HG03558 (cell line): ENCODE results near the gene NANOS3.
"Not testable (repeated sequence)": the region's sequence is repeated elsewhere in the genome, so short reads cannot be mapped to it uniquely, and the experiment has no call there.

ENCODE experiments used
- ATAC-seq: cut with Tn5 transposase; IDR thresholded peaks from one replicate; pipeline ENCODE4 v1.9.1; 2021; ENCODE audit warnings: moderate number of reproducible peaks; ENCODE audit not compliant: unreplicated experiment; ENCODE audit errors: extremely low read depth

Gene NANOS3

DNA sequence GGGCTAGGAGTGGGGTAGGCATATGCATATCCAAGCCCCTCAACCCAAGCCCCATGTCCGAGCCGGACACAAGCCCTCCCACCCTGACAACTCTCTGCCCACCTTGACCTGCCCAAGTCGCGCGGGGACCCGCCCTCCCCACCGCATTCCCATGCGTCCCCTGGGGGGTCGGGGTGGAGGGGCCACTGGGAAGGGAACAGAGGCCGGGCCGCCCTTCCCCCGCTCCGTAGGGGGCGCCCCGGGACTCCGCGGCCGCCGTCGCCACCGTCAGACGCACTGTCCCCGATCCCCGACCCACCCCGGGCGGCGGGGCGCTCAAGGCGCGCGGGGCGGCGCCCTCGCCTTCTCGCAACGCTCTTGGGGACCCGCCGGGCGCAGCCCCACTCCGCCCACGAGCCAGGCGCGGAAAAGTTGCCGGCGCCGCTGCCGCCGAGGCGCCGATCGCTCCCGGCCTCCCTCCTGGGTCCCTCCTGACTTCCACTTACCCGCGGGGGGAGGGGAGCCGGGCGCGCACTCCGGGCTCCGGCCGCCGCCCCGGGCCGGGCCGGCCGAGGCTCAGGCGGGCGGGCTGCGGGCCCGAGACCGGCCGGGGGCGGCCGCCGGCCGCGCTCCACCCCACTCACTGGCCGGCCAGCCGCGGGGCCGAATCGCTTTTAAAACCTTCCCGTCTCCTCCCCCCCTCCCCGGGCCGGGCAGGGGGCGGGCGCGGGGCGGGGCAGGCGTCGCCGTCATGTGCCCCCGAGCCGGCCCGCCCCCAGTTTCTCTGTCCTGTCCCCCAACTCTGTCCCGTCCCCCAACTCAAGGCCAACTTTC is 34.4 kb upstream of the NANOS3 start:
- ATAC-seq: no peak

DNA sequence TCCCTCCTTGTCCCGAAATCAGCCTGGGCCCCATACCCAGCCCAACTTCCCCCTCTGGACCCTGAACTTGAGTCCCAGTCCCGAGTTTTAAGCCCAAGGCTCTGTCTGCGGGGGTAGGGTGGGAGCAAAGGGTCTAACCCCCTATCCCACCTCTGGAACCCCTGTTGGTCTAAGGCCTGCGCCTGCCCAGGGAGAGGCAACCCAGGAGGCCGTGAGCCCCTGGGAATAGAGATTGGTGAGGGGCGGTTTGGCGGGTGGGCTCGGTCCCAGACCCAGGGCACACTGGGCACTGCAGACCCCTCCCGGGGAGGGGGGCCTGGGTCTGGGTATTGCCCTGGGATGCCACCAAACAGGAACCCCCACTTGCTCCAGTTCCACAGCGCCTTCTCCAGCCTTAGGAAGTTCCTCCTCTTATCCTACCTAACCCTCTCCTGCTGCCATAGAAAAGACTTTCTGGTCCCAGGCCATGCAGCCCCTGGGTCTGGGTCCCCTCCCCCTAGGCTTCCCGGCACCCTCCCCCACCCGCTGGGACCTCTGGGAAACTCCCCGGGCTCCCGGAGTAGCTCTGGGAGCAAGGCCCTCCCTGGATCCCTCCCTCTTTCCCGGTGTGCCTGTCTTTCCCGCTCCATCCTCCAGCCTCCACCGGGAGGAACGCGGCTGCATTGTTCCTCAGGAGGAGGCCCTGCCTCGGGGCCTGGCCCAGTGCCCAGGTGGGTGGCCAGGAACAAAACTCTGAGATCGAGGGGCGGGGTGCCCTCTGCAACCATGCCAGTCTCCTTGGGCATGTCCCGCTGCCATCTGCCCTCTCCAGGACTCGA is 33.6 kb upstream of the NANOS3 start:
- no peak for ATAC-seq

DNA sequence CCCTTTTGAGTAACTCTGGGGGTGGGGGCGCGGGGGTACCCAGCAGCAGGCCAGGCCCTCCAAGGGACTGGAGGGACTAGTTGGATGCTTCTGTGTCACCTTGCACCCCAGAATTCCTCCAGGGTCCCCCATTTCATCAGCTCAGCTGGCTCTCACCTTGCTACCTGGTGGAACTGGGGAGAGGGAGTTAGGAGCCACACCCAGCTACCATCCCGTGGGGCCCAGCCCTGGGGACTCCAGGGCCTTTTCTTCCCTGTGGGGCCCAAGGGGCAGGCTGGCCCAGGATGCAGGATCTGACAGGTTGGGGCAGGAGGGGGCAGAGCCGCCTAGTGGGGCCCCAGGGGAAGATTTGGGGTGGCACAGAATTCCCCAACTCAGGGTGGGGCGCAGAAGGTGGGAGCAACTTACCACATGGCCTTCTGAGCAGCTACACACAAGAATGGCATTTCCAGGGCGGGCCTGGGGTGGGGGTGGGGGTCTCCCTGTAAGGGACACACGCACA is 32.8 kb upstream of the NANOS3 start:
- ATAC-seq: no peak

DNA sequence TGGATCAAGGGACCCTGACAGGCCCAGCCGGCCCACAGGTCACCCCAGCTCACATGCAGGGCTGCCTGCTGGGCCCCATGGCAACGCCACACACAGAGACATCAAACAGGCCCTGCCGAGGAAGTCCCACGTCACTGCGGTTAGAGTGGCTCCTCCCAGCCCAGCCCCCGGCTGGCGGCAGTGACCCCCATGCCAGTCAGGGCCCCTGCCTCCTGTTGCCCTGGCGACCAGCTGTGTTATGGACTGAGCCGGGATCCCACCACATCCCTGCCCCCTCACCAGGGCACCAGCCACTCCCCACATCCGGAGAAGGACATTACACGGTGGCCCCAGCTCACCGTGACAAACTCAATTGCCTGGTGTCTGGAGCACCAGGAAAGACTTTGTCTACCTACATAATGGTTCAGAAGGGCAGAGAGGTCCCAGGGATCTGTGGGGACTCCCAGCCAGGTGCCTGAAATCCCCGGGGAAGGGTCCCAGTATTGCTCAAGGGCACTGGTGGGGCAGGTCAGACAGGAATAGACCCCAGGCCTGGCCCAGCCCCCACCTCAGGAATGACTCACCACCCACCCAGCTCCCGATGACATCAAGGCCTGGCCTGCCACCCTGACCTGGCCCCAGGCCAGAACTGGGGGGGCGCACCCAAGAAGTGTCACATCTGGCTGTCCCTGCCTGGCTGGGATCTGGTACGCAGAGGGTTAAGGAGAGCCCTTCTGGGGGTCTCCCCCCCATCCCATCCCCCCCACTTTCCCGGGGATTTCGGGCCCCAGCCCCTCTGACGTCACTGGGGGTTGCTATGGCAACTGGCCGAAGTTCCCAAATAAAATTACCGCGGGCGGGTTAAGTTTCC is 30.2 kb upstream of the NANOS3 start:
- ATAC-seq: peak; percentile 51

DNA sequence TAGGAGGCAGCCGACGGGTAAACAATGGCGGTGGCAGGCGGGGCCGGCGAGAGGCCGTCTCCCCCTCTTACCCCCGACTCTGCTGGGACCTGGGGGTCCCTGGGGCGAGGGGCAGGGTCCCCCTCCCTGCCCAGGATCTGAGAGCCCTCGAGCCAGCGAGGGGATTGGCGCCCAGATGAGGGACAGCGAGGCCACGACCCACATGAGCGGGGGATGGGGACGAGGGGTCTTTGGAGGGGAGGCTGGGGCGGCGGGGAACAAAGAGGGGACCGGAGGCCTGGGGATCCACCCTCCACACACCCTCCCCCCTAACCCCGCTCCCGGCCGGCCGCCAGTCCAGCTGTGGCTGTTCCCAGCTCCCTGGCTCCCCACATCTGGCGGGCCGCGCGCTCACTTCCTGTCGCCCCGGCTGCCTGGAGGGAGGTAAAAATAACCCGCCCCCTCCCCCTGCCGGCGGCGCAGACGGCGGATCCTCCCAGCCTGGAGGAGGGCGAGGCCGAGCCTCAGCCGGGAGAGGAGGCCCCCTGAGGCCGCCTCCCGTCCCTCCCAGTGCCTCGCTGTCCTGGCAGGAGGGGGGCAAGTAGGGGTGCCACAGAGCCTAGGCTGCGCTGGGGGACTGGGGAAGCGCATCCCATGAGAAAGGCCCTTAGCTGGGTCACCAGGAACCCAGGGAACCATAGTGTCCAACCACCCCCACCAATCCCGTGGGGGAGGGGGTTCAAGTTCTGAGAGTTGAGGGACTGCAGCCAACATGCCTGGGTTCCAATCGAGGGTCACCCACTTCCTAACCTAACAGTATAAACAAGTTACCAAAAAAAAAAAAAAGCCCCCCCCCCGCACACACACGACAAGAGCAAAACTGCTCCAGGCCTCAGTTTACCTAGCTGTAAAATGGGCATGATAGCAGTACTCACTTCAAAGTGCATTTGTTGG is 29.3 kb upstream of the NANOS3 start:
- ATAC-seq: no peak

DNA sequence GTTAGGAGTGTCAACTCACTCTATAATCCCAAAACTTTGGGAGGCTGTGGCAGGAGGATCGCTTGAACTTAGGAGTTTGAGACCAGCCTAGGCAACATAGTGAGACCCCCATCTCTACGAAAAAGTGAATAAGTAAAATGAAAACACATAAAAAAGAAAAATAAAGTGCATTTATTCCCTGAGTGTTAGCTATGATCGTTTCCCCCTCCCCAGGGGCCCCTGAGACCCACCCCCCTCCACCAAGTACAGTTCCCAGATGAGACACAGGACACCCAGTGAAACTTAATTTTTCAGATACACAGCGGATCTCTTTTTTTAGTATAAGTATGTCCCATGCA is 28.6 kb upstream of the NANOS3 start:
- ATAC-seq: no peak

DNA sequence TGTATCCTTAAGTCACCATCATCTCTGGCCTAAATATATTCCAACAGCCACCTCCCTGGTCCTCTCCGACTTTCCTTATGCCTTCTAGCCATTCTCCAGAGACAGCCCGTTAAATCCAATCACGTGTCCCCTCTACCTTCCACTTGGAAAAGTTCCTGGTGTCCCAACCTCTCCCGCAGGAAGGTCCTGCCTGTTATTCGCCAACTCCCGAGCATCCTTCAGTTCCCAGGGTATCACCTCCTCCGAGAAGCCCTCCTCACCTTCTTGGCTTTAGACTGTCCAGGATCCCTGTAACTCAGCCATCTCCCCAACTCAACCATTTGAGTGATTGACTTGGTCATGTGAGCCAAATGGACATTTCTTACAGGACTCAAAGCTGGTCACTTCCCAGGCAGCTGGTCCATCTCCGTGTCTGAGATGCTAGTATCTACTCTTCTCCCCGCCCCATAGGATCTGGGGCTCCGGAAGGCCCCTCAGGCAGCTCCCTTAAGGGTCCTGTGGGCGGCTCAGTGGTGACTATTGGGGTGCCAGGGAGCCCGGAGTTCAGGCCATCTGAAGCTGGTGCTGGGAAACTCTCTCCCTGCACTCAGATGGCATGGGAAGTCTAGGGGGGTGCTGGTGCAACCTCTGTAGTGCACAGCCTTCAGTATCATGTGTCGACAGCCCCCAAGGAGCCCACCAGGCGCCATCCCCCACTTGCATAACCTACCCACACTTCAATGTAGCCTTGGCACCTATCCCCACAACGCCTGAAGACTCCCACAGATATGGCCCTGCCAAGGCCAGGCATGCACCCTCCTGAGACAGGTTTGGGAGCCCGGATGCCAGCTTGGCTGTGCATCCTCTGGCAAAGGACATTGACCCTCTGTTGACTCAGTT is 27.9 kb upstream of the NANOS3 start:
- no peak for ATAC-seq

DNA sequence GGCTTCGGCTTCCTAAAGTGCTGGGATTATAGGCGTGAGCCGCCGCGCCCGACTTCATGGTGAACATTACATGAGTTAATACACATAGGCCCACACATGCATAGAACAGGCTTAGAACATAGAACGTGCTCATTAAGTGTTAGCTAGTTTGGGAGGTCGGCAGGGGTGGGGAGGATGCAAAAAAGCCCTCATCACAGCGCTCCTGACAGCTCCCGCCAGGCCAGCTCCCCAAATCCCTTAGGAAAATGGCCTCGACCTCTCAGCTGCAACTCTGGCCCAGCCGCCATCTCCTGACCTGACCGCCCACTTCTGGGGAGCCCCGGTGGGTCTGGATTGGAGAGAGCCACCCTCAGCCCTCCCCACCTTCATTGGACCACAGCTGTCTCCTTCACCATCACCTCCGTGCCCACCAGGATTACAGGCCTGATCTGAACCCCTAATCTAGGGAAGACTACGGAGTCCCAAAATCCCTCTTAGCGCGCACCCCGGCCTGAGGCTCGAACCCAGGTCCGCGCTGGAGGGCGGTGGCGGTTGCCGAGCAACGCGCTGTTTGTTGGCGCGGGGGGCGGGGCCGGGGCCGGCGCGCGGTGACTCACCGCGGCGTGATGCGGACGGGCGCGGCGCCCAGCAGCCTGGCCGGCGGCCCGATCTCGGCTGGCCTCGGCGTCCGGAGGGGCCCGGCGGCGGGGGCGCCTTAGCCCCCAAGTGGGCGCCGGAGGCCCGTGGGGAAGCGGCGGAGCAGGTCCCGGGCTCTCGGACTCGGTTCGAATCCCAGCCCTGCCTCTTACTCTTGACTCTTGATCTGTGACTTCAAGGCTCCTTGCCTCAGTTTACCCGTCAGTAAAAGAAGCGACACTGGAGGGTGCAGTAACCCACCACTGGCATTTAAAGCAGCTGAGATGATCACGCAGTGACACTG is 26.7 kb upstream of the NANOS3 start:
- ATAC-seq: no peak

DNA sequence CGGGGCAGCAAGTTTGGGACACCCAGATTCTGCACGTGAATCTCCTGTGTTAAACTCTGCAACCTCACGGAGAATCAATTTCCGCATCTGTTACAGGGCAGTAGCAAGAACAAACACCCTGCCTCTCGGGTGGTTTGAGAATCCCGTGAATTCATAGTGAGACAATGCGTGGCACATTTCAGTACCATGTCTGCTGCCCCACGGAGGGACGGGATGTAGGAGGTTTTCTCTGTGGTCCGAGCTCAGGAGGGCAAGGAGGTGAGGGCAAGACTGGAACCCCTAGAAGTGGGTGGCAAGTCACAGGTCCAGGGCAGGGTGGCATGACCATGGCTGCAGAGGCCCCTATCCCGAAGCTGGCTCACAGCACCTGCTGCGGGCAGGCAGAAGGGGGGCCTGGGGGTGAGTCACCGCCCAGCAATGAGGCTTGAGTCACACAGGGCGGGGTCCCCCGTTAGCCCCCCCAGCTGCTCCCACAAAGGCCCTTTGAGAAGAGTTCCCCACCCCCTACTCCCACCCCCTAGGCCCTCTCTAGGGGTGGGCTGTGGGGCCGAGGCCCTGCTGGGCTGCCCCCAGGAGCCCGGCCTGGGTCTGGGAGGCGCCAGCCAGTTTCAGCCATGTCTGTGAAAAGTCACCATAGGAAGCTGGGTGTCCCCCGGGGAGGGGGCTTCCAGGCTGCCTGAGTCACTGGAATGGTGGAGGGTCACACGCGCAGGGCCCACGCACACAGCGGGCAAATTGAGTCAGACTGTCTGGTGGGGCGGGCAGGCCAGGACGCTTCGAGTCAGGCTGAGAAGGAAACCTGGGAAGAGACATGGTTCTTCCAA is 25.8 kb upstream of the NANOS3 start:
- no peak for ATAC-seq

DNA sequence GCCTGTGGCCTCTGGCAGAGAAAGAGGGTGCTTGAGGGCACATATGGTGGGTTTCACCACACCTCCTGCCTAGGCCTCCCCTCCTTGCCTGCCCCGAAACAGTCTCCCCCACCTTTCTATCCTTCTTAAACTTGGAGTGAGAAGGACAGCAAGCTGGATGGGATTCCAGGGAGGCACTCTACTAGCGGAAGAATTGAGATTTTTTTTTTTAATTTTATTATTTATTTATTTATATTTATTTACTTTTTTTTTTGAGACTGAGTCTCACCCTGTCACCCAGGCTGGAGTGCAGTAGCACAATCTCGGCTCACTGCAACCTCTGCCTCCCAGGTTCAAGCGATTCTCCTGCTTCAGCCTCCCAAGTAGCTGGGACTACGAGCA is 25.2 kb upstream of the NANOS3 start:
- not testable (repeated sequence) for ATAC-seq

DNA sequence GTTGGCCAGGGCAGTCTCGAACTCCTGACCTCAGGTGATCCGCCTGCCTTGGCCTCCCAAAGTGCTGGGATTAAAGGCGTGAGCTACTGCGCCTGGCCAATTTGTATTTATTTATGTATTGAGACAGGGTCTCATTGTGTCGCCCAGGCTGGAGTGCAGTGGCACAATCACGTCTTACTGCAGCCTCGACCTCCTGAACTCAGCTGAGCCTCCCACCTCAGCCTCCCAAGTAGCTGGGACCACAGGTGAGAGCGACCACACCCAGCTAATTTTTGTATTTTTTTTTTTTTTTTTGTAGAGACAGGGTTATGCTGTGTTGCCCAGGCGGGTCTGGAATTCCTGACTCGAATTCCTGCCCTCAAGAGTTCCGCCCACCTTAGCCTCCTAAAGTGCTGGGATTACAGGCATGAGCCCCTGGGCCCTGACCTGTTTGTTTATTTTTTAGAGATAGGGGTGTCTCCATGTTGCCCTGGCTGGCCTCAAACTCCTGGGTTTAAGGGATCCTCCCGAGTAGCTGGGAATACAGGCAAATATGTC is 24.7 kb upstream of the NANOS3 start:
- ATAC-seq: not testable (repeated sequence)

DNA sequence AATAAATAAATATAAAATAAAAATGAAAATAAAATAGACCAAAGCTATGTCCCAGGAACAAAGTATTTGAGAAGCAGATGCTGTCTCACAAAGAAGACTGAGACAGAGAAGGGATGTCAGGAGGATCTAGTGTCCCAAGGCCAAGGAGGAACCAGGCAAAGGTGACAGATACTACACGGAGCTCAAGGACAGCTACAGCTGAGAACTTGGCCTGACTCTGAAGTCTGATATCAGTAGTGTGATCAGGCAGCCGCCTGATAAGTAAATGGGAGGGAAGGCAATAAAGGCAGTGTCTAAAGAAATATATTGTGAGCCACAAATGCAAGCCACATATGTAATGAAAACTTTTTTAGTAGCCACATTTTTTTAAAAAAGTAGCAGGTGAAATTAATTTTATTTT is 20.4 kb upstream of the NANOS3 start:
- no peak for ATAC-seq

DNA sequence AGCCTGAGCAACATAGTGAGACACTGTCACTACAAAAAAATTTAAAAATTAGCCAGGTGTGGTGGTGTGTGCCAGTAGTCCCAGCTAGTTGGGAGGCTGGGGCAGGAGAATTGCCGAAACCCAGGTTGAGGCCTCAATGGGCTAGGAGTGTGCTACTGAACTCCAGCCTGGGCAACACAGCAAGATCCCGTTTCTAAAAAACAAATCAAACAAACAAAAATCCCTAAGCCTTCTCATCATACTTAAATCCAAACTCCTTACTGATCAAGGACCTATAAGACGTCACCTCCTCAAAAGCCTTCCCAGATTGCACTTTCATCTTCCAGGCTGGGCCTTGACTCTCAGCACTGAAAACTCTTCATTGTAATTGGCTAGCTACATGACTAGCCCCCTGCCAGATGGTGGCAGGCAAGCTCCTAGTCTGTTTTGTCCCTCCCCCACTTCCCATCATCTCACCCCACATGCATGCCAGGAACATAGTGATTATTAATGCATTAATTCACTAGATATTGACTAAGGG is 17.5 kb upstream of the NANOS3 start:
- no peak for ATAC-seq

DNA sequence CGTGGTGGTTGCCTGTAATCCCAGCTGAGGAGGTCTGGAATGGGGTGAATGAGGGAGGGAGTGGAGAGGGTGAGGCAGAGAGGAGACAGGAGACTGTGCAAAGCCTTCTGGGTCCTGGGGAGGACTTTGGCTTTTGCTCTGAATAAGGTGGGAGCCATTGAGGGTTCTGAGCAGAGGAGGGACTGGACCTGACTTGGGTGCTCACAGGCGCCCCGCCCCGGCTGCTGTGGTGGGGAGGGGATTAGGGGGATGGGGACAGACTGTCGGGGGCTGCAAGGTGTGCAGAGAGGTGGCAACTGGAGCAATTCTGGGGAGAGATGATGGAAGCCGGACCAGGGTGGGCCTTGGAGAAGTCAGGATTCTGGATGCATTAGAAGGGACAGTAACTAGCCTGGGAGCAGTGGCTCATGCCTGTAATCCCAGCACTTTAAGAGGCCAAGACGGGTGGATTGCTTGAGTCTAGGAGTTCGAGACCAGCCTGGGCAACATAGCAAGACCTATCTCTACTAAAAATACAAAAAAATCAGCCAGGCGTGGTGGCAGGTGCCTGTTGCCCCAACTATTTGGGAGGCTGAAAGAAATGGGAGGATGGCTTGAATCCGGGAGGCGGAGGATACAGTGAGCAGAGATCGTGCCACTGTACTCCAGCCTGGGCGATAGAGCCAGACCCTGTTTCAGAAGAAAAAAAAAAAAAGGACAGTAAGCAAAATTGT is 16.1 kb upstream of the NANOS3 start:
- ATAC-seq: no peak

DNA sequence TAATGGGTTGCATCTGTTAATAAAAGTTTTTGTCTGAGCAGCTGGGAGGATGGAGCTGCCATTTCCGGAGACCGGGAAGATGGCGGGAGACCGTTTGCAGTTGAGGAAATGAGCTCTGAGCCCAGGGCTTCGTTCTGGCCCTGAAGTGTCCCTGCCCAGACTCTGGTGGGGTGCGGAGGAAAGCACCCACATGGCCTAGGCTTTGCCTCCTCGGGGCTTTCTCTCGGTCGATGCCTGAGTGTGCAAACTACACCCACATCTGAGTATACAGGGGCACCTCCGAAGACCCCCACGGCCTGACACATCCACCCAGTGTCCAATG is 15.6 kb upstream of the NANOS3 start:
- ATAC-seq: no peak
